Pancreas (tissue), 10 donors: ENCODE measurements around the gene MCM10. TPM values are rescaled to one million over a fixed set of nuclear protein-coding genes. Genes with fewer than 3 reads are reported as not detected.

ENCODE experiments used
- ATAC-seq, 4 donors: fragments of 200-7000 bp; cut with Tn5 transposase; one replicate each; pipeline versions ENCODE4 v1.8.0 to v1.9.1; 2020; ENCODE audit warnings: mild to moderate bottlenecking in 4 of 4, moderate library complexity in 4 of 4
- DNase-seq, 6 donors: peaks; one replicate each; pipeline ENCODE4 v3.0.0-alpha.2; 2020
- FAIRE-seq: peaks from 2 replicates; lab custom pipeline; 2012; peaks lifted over from hg19 to GRCh38; lab: Jason Lieb, UNC
- H3K27ac ChIP-seq, 4 donors: fragments of 200-600 bp; sonication (generic); 1 replicate in 3 of 4; 2 replicates in 1 of 4; pipeline versions ENCODE4 v1.5.0 to v1.8.0; 2020
- H3K27me3 ChIP-seq, 4 donors: fragments of 200-600 bp; one replicate each; pipeline ENCODE4 v1.8.0; 2021
- H3K36me3 ChIP-seq, 3 donors: fragments of 200-600 bp; sonication (generic) in 1 of 3; one replicate each; pipeline versions ENCODE4 v1.5.0 to v1.8.0; 2020 to 2021
- H3K4me1 ChIP-seq, 3 donors: fragments of 200-600 bp; one replicate each; pipeline ENCODE4 v1.8.0; 2021
- H3K4me3 ChIP-seq, 4 donors: fragments of 200-600 bp; sonication (generic) in 2 of 4; one replicate each; pipeline versions ENCODE4 v1.5.0 to v1.8.0; 2020 to 2021
- H3K9me3 ChIP-seq, 4 donors: fragments of 200-600 bp; one replicate each; pipeline ENCODE4 v1.8.0; 2021
- WGBS, 2 donors: extraction: QIAGEN DNeasy Blood & Tissue Kit; methylation state at CpG; one replicate each; pipeline ENCODE4 v1.1.7; 2013; 5-methylcytosine and 5-hydroxymethylcytosine counted together
- intact Hi-C, 3 donors: fragments of 100-400 bp; cut with DNase I; formaldehyde crosslinking; loops; one replicate each; pipeline versions ENCODE4 v1.11.1 to v1.14.2; 2022
- polyA plus RNA-seq, 2 donors: library from polyadenylated mRNA; stranded (reverse); fragments of 200-250 nt; gene quantifications; one replicate each; pipeline ENCODE4 v1.2.3, GENCODE V29; 2013
- total RNA-seq, 6 donors: library from RNA; stranded (reverse); fragmentation: NEBNext Ultra II Directional in 4 of 6; extraction: Animal tissue kit (Norgen Biotek cat#: 25700) in 4 of 6; gene quantifications; one replicate each; pipeline versions ENCODE4 v1.2.1 to v1.2.4, GENCODE V29; 2021 to 2023
- TF ChIP-seq, protein P1 (sequence below), 4 donors: fragments of 200-600 bp; sonication (generic) in 3 of 4; IDR thresholded peaks; one replicate each; pipeline versions ENCODE4 v1.5.0 to v1.8.0; 2021; ENCODE audit warnings: antibody characterized with exemption in 4 of 4
- donor health status: healthy with polysubstance abuse.
- donor health status: DM: no; HTN: no; CAD: no; lungs with moderate emphysema.
- donor health status: DM: no; HTN: no; CAD: no.
- donor health status: control.
- donor health status: control.
- donor health status: Bipolar disorder and iron deficiency.
- donor health status: DM: yes; HTN: yes; CAD: no.
- donor health status: DM: no; HTN: no; CAD: no.
- donor health status: DM: no; HTN: no; CAD: no.
- donor health status: DM: yes; HTN: yes; CAD: no.

MCM10 gene
- total and polyA plus RNA-seq, 8 donors, result 0.05 to 0.35 (median 0.28) TPM; not detected in 1

DNA sequence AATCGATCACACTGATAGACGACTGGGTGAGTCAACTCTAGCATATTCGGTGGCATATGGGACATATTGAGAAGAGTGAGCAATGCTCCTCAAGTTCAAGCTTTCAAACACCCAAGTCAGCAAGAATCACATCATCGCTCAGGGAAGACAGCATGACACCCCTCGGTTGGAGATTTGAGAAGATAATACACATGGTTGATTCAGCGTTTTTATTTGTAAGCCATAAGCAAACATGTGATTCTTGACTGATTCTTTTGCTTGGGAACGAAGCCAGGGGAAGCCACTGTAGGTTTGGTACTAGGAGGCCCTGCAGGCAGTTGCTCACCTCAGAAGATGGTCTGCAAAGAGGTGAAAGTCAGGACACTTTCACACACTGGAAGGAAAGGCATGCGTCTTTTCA, 60.2 kb downstream of the MCM10 start:
- TF ChIP-seq, protein P1, sequence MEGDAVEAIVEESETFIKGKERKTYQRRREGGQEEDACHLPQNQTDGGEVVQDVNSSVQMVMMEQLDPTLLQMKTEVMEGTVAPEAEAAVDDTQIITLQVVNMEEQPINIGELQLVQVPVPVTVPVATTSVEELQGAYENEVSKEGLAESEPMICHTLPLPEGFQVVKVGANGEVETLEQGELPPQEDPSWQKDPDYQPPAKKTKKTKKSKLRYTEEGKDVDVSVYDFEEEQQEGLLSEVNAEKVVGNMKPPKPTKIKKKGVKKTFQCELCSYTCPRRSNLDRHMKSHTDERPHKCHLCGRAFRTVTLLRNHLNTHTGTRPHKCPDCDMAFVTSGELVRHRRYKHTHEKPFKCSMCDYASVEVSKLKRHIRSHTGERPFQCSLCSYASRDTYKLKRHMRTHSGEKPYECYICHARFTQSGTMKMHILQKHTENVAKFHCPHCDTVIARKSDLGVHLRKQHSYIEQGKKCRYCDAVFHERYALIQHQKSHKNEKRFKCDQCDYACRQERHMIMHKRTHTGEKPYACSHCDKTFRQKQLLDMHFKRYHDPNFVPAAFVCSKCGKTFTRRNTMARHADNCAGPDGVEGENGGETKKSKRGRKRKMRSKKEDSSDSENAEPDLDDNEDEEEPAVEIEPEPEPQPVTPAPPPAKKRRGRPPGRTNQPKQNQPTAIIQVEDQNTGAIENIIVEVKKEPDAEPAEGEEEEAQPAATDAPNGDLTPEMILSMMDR (IDR thresholded peaks at IDR 0.05), result no peak
- no peak overlapping the region for H3K27ac ChIP-seq
- 87 to 88% methylated on average over 8 of the region's 8 CpGs for WGBS, 2 donors
- FAIRE-seq, result no peak
- intact Hi-C loops, result no loop called here
- H3K4me3 ChIP-seq, result no peak overlapping the region
- no peaks in the 10 kb centered on the region for H3K4me1 ChIP-seq
- H3K9me3 ChIP-seq, result no peaks in the 10 kb centered on the region
- no peak for ATAC-seq
- H3K36me3 ChIP-seq, result no peaks in the 10 kb centered on the region
- no peaks in the 10 kb centered on the region for H3K27me3 ChIP-seq
- DNase-seq, result no peak

DNA sequence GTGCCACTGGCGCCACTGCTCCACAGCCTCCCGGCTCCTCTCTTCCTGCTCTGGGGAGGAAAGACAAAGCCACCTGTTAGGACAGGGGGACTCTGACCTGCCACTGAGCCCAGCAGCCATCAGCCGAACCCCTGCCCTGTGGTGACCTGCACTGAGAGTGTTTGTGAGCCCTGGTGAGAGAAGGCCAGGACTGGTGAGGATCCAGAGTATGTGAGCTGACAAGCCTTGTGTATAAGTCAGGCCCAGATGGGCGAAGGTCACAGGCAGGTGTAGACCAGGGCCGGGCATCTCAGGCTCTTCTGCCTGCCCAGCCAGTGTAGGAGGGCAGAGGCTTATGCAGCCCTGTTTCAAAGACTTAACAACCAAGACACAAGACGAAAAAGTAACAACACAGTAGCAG, 60.8 kb downstream of the MCM10 start:
- intact Hi-C loops, result no loop called here
- no peak for FAIRE-seq
- 84 to 94% methylated on average over 6 of the region's 6 CpGs for WGBS, 2 donors

DNA sequence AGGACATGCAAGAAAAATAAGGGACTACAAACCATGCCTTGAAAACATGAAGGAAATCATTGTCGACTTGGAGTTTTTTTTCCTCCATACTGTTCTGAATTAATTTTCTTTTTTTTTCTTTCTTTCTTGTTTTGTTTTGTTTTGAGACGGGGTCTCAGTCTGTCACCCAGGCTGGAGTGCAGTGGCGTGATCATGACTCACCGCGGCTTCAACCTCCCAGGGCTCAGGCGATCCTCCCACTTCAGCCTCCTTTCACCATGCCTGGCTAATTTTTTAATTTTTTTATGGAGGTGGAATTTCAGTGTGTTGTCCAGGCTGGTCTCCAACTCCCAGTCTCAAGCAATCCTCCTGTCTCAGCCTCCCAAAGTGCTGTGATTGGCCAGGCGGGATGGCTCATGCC, 61.2 kb downstream of the MCM10 start:
- no peak for DNase-seq
- no peak for FAIRE-seq

More for the DNA sequence above, 60.8 kb downstream of the MCM10 start:
- ATAC-seq, result no peak
- H3K9me3 ChIP-seq, result no peaks in the 10 kb centered on the region
- H3K27me3 ChIP-seq, result no peaks in the 10 kb centered on the region
- H3K36me3 ChIP-seq, result no peaks in the 10 kb centered on the region
- H3K4me3 ChIP-seq, result no peak overlapping the region
- no peak overlapping the region for H3K27ac ChIP-seq
- no peak for DNase-seq
- TF ChIP-seq, protein P1 (IDR thresholded peaks at IDR 0.05), result no peak
- no peaks in the 10 kb centered on the region for H3K4me1 ChIP-seq

DNA sequence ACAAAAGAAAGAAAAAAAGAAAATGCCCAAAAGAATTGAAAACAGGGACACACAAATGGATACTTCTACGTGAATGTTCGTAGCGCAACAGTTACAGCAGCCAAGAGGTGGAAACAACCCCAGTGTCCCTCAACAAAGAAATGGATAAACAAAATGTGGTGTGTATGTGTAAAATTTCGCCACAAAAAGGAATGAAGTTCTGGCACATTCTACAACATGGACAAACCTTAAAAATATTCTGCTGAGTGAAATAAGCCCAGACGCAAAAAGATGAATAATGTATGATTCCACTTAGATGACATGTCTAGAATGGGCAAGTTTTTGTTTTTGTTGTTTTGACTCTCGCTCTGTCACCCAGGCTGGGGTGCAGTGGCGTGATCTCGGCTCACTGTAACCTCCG, 61.9 kb downstream of the MCM10 start:
- 87 to 92% methylated on average over 9 of the region's 9 CpGs for WGBS, 2 donors
- no peak for DNase-seq
- no peak for FAIRE-seq
- Histone ChIP-seq H3K36me3 (no peaks in the 10 kb centered on the region), H3K27ac (no peak overlapping the region), H3K27me3 (no peaks in the 10 kb centered on the region), H3K4me1 (no peaks in the 10 kb centered on the region), H3K4me3 (no peak overlapping the region), H3K9me3 (no peaks in the 10 kb centered on the region)
- ATAC-seq, result no peak
- intact Hi-C loops, result no loop called here
- TF ChIP-seq, protein P1 (IDR thresholded peaks at IDR 0.05), result no peak

More for the DNA sequence above, 61.2 kb downstream of the MCM10 start:
- TF ChIP-seq, protein P1 (IDR thresholded peaks at IDR 0.05), result no peak
- intact Hi-C loops, result no loop called here
- Histone ChIP-seq H3K36me3 (no peaks in the 10 kb centered on the region), H3K27me3 (no peaks in the 10 kb centered on the region), H3K4me1 (no peaks in the 10 kb centered on the region), H3K27ac (no peak overlapping the region), H3K9me3 (no peaks in the 10 kb centered on the region), H3K4me3 (no peak overlapping the region)
- WGBS, 2 donors, result 94 to 95% methylated on average over 7 of the region's 7 CpGs
- no peak for ATAC-seq

DNA sequence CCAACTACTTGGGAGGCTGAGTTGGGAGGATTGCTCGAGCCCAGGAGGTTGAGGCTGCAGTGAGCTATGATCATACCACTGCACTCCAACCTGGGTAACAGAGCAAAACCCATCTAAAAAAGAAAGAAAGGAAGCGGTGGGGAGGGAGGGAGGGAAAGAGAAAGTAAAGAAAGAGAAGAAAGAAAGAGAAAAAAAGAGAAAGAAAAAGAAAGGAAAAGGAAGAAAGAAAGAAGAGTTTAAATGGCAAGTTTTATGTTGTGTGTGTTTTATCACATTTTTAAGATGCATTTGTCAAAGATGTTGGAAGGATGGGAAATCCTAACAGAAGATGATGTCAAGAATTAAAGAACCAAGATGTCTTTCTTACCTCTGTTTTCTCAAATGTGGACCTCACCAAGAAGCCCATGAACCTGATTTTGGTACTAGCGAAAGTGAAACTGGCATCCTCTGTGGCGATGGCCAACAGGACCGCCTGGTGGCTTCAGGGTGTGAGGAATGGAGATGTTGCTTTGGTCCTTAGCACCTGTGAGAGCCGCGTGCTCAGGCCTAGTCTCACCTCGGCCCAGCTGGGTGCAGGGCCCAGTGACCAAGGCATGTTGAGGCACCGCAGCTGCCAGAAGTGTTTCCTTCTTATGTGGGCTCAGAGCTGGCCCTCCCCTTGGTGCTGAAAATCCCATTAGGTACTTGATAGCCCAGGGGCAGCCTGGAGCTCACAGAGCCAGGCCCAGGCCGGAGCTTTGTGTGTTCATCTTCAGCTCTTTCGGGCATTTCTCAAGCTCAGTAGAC, 63.0 kb downstream of the MCM10 start:
- H3K4me3 ChIP-seq, result no peak overlapping the region
- no peaks in the 10 kb centered on the region for H3K27me3 ChIP-seq
- DNase-seq (no peak), ATAC-seq (no peak), FAIRE-seq (no peak)
- WGBS, 2 donors, result 86 to 92% methylated on average over 11 of the region's 11 CpGs
- no peaks in the 10 kb centered on the region for H3K9me3 ChIP-seq
- H3K4me1 ChIP-seq, result no peaks in the 10 kb centered on the region
- intact Hi-C loops, result no loop called here
- TF ChIP-seq, protein P1 (IDR thresholded peaks at IDR 0.05), result no peak
- H3K27ac ChIP-seq, result no peak overlapping the region
- H3K36me3 ChIP-seq, result no peaks in the 10 kb centered on the region
